ENCODE results near the gene WDR12. TPM values are rescaled to one million over a fixed set of nuclear protein-coding genes. Genes with fewer than 3 reads are reported as not detected.

WDR12 gene
- total RNA-seq, 1 experiment from 2014 or later, result 118 TPM

GRCh38 chr2:202945497-202945896, 34.0 kb upstream of the WDR12 start:
- no peak overlapping the region for H3K27ac Mint-ChIP-seq (ENCODE audit: unreplicated experiment)
- DNase-seq, result no peak
- Histone ChIP-seq H3K9me3 (peaks cover 4% of the 10 kb centered on the region), H3K27me3 (replicated peaks; ENCODE audit: control insufficient read depth, insufficient read depth, low read length) (no peaks in the 10 kb centered on the region), H3K4me1 (no peaks in the 10 kb centered on the region), H3K36me3 (ENCODE audit: control insufficient read depth, insufficient read depth, low read length) (no peaks in the 10 kb centered on the region; the same call in 1 of the 2 replicates), H3K4me3 (ENCODE audit: low read depth, low read length) (no peak overlapping the region)
- H3K4me3 Mint-ChIP-seq (ENCODE audit: unreplicated experiment), result no peak overlapping the region
- TF ChIP-seq, protein P1, sequence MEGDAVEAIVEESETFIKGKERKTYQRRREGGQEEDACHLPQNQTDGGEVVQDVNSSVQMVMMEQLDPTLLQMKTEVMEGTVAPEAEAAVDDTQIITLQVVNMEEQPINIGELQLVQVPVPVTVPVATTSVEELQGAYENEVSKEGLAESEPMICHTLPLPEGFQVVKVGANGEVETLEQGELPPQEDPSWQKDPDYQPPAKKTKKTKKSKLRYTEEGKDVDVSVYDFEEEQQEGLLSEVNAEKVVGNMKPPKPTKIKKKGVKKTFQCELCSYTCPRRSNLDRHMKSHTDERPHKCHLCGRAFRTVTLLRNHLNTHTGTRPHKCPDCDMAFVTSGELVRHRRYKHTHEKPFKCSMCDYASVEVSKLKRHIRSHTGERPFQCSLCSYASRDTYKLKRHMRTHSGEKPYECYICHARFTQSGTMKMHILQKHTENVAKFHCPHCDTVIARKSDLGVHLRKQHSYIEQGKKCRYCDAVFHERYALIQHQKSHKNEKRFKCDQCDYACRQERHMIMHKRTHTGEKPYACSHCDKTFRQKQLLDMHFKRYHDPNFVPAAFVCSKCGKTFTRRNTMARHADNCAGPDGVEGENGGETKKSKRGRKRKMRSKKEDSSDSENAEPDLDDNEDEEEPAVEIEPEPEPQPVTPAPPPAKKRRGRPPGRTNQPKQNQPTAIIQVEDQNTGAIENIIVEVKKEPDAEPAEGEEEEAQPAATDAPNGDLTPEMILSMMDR (IDR thresholded peaks at IDR 0.05; ENCODE audit: insufficient read depth in 1 of 2, low read depth in 1 of 2, low read length in 1 of 2, severe bottlenecking in 1 of 2, unreplicated experiment in 1 of 2), result no peak
- H3K36me3 Mint-ChIP-seq (ENCODE audit: insufficient read depth, unreplicated experiment), result no peaks in the 10 kb centered on the region
- intact Hi-C loops (cut with micrococcal nuclease; ENCODE audit: unreplicated experiment), result no loop called here
- H3K27me3 Mint-ChIP-seq (ENCODE audit: insufficient read depth, unreplicated experiment), result no peaks in the 10 kb centered on the region
- BruUV-seq (replicated peaks), result no TSS peak
- POLR2A ChIA-PET, result no interaction called here
- CTCF ChIA-PET, result no interaction called here
- no peaks in the 10 kb centered on the region for H3K4me1 Mint-ChIP-seq (ENCODE audit: low read depth, unreplicated experiment)
- peaks cover 35% of the 10 kb centered on the region for H3K9me3 Mint-ChIP-seq (ENCODE audit: unreplicated experiment)

- Mint-ChIP-seq H3K4me3 (ENCODE audit: unreplicated experiment) (no peak overlapping the region), H3K9me3 (ENCODE audit: unreplicated experiment) (peaks cover 35% of the 10 kb centered on the region), H3K36me3 (ENCODE audit: insufficient read depth, unreplicated experiment) (no peaks in the 10 kb centered on the region), H3K4me1 (ENCODE audit: low read depth, unreplicated experiment) (no peaks in the 10 kb centered on the region), H3K27me3 (ENCODE audit: insufficient read depth, unreplicated experiment) (no peaks in the 10 kb centered on the region), H3K27ac (ENCODE audit: unreplicated experiment) (no peak overlapping the region)
- Histone ChIP-seq H3K4me3 (ENCODE audit: low read depth, low read length) (no peak overlapping the region), H3K4me1 (no peaks in the 10 kb centered on the region), H3K27me3 (replicated peaks; ENCODE audit: control insufficient read depth, insufficient read depth, low read length) (no peaks in the 10 kb centered on the region), H3K9me3 (peaks cover 4% of the 10 kb centered on the region), H3K36me3 (ENCODE audit: control insufficient read depth, insufficient read depth, low read length) (no peaks in the 10 kb centered on the region; the same call in 1 of the 2 replicates)
- ChIA-PET POLR2A (no interaction called here), CTCF (no interaction called here)
- TF ChIP-seq, protein P1 (IDR thresholded peaks at IDR 0.05; ENCODE audit: insufficient read depth in 1 of 2, low read depth in 1 of 2, low read length in 1 of 2, severe bottlenecking in 1 of 2, unreplicated experiment in 1 of 2), result no peak
- BruUV-seq (replicated peaks), result no TSS peak
- no peak for DNase-seq
- intact Hi-C loops (cut with micrococcal nuclease; ENCODE audit: unreplicated experiment), result no loop called here
Measured at GRCh38 chr2:202944816-202945215, 33.3 kb upstream of the WDR12 start.

DNA sequence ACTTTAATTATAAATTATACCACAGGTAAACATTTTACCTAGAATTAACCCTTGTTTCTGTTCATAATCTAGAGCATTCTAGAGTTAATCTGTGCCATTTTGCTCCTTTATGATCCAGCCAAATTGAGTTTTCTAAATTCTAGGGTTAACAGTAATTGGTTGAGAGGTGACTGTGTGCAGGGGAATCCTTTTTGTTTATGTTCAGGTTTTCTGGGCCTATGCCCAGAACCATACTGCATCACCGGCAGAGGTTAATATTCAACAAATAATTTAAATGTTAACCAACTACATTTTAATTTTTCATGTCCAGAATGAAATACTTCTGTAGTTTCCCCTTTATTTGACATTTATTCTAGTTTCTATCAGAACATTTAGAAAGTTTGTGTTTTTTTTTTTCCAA, 32.9 kb upstream of the WDR12 start:
- Mint-ChIP-seq H3K27ac (ENCODE audit: unreplicated experiment) (no peak overlapping the region), H3K9me3 (ENCODE audit: unreplicated experiment) (peaks cover 35% of the 10 kb centered on the region)
- CTCF ChIA-PET, result no interaction called here

More for the DNA sequence above, 32.9 kb upstream of the WDR12 start:
- no peaks in the 10 kb centered on the region for H3K27me3 ChIP-seq (replicated peaks; ENCODE audit: control insufficient read depth, insufficient read depth, low read length)
- H3K4me3 ChIP-seq (ENCODE audit: low read depth, low read length), result no peak overlapping the region
- no peaks in the 10 kb centered on the region for H3K4me1 ChIP-seq
- H3K27me3 Mint-ChIP-seq (ENCODE audit: insufficient read depth, unreplicated experiment), result no peaks in the 10 kb centered on the region
- BruUV-seq (replicated peaks), result no TSS peak
- H3K9me3 ChIP-seq, result peaks cover 4% of the 10 kb centered on the region
- intact Hi-C loops (cut with micrococcal nuclease; ENCODE audit: unreplicated experiment), result no loop called here
- no peaks in the 10 kb centered on the region; the same call in 1 of the 2 replicates for H3K36me3 ChIP-seq (ENCODE audit: control insufficient read depth, insufficient read depth, low read length)
- no peak for DNase-seq
- no peaks in the 10 kb centered on the region for H3K36me3 Mint-ChIP-seq (ENCODE audit: insufficient read depth, unreplicated experiment)
- POLR2A ChIA-PET, result no interaction called here
- H3K4me3 Mint-ChIP-seq (ENCODE audit: unreplicated experiment), result no peak overlapping the region
- H3K4me1 Mint-ChIP-seq (ENCODE audit: low read depth, unreplicated experiment), result no peaks in the 10 kb centered on the region
- TF ChIP-seq, protein P1 (IDR thresholded peaks at IDR 0.05; ENCODE audit: insufficient read depth in 1 of 2, low read depth in 1 of 2, low read length in 1 of 2, severe bottlenecking in 1 of 2, unreplicated experiment in 1 of 2), result no peak
